Measurements from ENCODE around the gene MED20. TPM values are rescaled to one million over a fixed set of nuclear protein-coding genes. Genes with fewer than 3 reads are reported as not detected.

MED20 gene
- total and polyA plus RNA-seq, 2 donors (not counting 3 experiments of a cell fraction or from before 2014, with no cell fraction given): 30.4 to 37.8 TPM

GRCh38 chr6:41939176-41939847, 18.4 kb upstream of the MED20 start:
- Histone ChIP-seq H3K79me2 (ENCODE audit: control insufficient read depth, insufficient read depth, low read length) (peaks cover 47% of the 10 kb centered on the region), H3K9ac (replicated peaks; ENCODE audit: extremely low read depth, insufficient read depth, low read length) (no peak overlapping the region), H3K4me1 (ENCODE audit: control insufficient read depth, extremely low read depth, insufficient read depth, low read length) (peaks cover 34% of the 10 kb centered on the region), H3K9me1 (replicated peaks; ENCODE audit: control insufficient read depth, extremely low read depth, insufficient read depth, low read length) (no peaks in the 10 kb centered on the region), H3K36me3 (ENCODE audit: control insufficient read depth in 2 of 2, extremely low read depth in 1 of 2, insufficient read depth in 2 of 2, low read length in 2 of 2) (peaks cover 16 to 26% of the 10 kb centered on the region in 2 experiments), H4K20me1 (replicated peaks; ENCODE audit: control insufficient read depth, extremely low read depth, insufficient read depth, low read length) (no peaks in the 10 kb centered on the region), H3K27ac (ENCODE audit: insufficient read depth, low read depth, low read length) (no peak overlapping the region), H3K4me2 (ENCODE audit: insufficient read depth, low read length) (peak overlapping the region; percentile 60), H3K4me3 (replicated peaks in 1 of 3; ENCODE audit: insufficient read depth in 1 of 3, low read depth in 1 of 3, low read length in 3 of 3) (no peak overlapping the region), H3K9me3 (replicated peaks; ENCODE audit: control insufficient read depth, insufficient read depth, low read length) (no peaks in the 10 kb centered on the region), H3K27me3 (ENCODE audit: control insufficient read depth in 2 of 2, insufficient read depth in 2 of 2, low read length in 2 of 2) (no peaks in the 10 kb centered on the region), H2AFZ (ENCODE audit: low read depth, low read length) (no peak overlapping the region)
- dilution Hi-C loops (cut with MboI; ENCODE audit: extremely low pct_ligation_motif_present, low sequenced_read_pairs): no loop called here
- BruUV-seq (replicated peaks): no TSS peak
- FAIRE-seq (peak; percentile 55), DNase-seq (ENCODE audit: low read depth, low spot score) (no peak)
- ChIA-PET CTCF (interaction anchor here (0.7 to 8.5 kb wide), 14 partner anchors 10 to 158 kb away, joined by 3 to 149 read pairs (median 4); partner anchors contain the start of genes BYSL, MED20 and TOMM6), POLR2A (interaction anchor here (1.0 to 1.2 kb wide), 3 partner anchors 18 to 152 kb away, joined by 3 to 4 read pairs (median 3); partner anchors contain the start of genes BYSL, MED20 and TOMM6)
- intact Hi-C loops (cut with micrococcal nuclease): no loop called here
- TF ChIP-seq CTCF (IDR thresholded peaks at IDR 0.05; ENCODE audit: extremely low read depth in 1 of 2, insufficient read depth in 1 of 2, low read depth in 1 of 2, low read length in 2 of 2) (no peak), EZH2 (IDR thresholded peaks at IDR 0.05; ENCODE audit: borderline replicate concordance, low read depth, low read length, severe bottlenecking) (no peak), POLR2AphosphoS5 (IDR thresholded peaks at IDR 0.05; ENCODE audit: insufficient read depth, low read depth, low read length) (no peak), GATA2 (IDR thresholded peaks at IDR 0.05; ENCODE audit: insufficient read depth, insufficient read length, low read depth, low read length) (no peak), MAX (IDR thresholded peaks at IDR 0.05; ENCODE audit: insufficient read depth, insufficient read length) (no peak), POLR2A (IDR thresholded peaks at IDR 0.05; ENCODE audit: low read depth, low read length) (no peak), JUN (IDR thresholded peaks at IDR 0.05; ENCODE audit: borderline replicate concordance, insufficient read depth, insufficient read length, low read depth) (no peak), FOS (IDR thresholded peaks at IDR 0.05; ENCODE audit: borderline replicate concordance, insufficient read depth, low read length) (no peak), MYC (IDR thresholded peaks at IDR 0.05; ENCODE audit: low read depth, low read length) (no peak)

All from endothelial cell of umbilical vein (primary cell).